SH-SY5Y (cell line): ENCODE data around the gene EXD3.

Experiments
- GATA2 ChIP-seq: IDR thresholded peaks from 2 replicates; pipeline ENCODE4 v1.6.1; 2011; ENCODE audit warnings: mild to moderate bottlenecking, low read depth, low read length
- GATA3 ChIP-seq: IDR thresholded peaks from 2 replicates; pipeline ENCODE4 v1.6.1; 2011; ENCODE audit warnings: low read depth, mild to moderate bottlenecking, low read length, moderate library complexity

Gene EXD3

DNA sequence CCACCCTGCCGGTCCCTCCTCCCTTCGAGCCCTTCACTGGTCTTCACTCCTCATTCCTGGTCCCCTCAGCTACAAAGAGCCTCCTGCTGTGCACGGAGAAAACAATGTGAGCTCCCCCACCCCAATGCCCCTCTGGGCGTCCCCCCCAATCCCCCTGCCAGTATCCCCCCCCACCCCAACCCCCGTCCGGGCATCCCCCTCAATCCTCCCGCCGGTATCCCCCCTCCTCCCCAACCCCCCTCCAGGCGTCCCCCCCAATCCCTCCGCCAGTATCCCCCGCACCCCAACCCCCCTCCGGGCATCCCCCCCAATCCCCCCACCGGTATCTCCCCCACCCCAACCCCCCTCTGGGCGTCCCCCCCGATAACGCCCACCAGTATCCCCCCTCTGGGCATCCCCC, 42.8 kb downstream of the EXD3 start:
- TF ChIP-seq GATA3 (no peak), GATA2 (no peak)

DNA sequence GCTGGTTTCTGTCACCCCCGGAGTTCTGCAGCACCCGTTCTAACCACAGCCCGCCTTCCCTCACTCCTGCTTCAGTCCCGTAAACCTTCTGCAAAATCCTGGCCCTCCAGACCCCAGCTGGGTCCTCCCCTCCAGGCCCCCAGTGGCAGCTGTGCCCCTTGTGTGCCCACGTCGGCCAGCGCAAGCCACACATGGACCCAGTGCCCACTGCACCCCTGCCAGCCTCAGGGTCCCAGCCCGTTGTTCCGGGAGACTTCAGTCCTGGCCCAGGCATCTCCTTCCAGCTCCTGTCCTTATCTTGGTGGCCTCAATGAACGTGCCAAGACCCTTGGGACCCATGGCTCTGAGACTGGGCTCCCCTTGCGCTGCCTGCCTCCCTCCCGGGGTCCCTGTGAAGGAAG, 43.2 kb downstream of the EXD3 start:
- TF ChIP-seq GATA2 = no peak
- no peak for TF ChIP-seq GATA3

- no peak for TF ChIP-seq GATA2
- TF ChIP-seq GATA3 = no peak
Measured at GRCh38 chr9:137376386-137376785, 46.6 kb downstream of the EXD3 start.

DNA sequence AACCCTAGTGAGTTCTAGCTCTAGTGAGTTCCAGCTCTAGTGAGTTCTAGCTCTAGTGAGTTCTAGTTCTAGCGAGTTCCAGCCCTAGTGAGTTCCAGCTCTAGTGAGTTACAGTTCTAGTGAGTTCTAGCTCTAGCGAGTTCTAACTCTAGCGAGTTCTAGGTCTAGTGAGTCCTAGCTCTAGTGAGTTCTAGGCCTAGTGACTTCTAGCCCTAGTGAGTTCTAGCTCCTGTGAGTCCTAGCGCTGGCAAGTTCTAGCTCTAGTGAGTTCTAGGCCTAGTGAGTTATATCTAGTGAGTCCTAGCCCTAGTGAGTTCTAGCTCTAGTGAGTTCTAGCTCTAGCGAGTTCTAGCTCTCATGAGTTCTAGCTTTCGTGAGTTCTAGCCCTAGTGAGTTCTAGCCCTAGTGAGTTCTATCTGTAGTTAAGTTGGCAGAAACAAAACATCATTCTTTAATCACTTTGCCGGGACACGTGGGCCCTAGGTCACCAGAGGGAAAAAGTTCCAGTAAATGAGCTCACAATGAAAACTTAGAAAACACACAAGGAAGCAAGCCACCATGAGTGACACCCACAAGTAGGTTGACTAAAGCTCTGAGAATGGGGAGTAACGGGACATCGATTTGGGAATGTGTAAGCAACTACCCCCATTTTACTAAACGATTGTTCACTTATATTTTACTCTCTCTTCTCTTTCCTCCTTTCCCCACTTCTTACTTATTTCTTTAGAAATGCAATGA, 47.5 kb downstream of the EXD3 start:
- TF ChIP-seq GATA3 = no peak
- no peak for TF ChIP-seq GATA2

- TF ChIP-seq GATA3 (no peak), GATA2 (no peak)
Measured at GRCh38 chr9:137374131-137374845, 48.7 kb downstream of the EXD3 start.

GRCh38 chr9:137373611-137373980, 49.4 kb downstream of the EXD3 start:
- TF ChIP-seq GATA2 (no peak), GATA3 (no peak)

DNA sequence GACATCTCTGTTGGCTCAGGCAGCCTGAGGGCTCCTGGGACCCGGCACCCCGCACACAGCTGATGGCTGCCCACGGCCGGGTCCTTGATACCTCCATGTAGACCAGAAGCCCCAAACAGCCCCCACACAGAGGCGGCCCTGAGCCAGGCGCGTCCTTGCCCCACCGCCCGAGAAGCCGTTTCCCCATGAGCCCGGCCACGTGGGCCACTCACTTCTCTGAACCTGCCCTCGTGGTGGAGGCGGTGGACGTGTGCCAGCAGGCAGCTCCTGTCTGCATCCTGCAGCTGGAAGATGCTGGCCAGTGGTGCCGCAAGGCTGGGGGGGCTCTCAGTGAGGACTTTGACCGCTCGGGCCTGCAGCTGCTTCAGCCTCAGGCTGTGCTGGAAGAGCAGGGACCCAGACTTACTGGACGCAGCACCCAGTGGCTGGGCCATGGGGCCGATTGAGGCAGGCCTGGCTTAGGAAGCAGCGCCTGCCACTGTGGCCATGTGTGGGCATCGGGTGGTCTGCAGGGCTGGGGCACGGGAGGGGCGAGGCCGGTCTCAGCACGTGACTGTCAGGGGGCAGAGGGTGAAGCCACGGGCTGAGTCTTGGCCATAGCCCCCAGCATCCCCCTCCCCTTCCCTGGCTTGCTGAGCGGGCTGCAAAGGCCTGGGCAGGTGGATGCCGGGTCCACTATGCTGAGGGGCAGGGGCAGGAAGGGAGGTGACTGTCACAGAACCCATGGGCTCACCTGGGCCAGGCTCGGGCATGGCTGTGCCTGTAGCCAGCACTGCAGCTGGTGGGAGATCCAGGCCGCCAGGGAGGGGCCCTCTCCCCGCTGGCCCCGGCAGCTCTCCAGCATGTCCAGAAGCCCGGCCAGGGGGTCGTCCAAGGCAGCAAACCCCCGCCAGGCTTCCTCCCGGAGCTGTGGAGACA, 50.0 kb downstream of the EXD3 start:
- TF ChIP-seq GATA2 (no peak), GATA3 (no peak)

- TF ChIP-seq GATA3 = no peak
- TF ChIP-seq GATA2 = no peak
Measured at GRCh38 chr9:137371946-137372651, 50.9 kb downstream of the EXD3 start.

DNA sequence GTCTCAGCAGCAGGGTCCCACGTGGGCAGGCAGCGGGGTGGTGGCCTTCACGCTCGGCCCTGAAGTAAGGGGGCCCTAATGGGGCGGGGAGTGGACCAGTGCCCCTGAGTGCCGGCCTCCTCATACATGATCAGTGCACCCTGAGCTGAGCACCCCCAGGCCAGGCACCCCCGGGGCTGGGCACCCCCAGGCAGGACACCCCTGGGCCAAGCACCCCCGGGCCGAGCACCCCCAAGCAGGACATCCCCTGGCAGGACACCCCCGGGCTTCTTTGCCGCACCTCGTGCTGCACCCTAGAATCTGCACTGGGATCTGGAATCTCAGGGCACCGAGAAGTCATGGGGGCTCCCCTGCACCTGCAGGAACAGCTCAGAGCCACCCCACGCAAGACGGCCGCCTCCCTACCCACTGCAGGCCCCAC, 51.4 kb downstream of the EXD3 start:
- TF ChIP-seq GATA3 (no peak), GATA2 (no peak)

- TF ChIP-seq GATA3 = no peak
- TF ChIP-seq GATA2 = no peak
Measured at GRCh38 chr9:137370865-137371520, 52.0 kb downstream of the EXD3 start.

DNA sequence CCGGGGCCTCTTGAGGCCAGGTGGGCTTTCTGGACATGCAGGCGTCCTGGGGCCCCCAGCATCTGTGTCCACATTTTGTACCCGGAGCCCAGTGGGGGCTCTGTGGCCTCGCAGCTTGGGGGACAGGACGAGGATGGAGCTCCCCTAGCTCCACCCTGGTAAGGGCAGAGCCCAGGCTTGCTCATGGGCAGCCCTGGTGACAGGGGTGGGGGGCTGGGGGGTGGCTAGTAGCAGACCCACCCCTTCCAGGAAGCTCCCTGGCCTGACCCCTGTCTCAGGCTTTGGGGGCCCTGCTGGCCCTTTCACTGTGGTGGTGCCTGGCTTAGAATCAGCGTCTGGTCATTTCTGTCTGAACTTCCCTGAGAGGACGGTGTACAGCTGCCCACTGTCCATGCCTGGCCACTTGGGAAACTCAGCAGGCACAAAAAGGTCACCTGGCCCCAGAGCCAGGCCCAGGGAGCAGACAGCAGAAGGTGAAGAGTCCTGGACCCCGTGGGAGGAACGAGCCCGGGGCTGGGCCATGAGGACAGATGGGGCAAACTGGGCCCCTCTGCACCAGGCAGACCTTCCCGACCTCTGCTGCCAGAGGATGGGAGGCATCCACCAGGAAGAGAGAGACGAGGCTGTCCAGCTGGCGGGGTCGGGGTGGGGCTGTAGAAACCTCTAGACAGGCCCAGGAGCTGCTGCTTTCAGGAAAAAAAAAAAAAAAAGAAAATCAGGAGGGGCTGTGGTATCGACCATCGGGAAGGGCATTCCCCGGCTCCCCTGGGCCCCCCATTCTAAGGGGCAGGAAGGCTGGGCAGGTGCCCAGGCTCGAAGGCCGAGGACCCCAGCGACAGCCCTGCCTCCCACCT, 52.8 kb downstream of the EXD3 start:
- TF ChIP-seq GATA3 = no peak
- no peak for TF ChIP-seq GATA2

GRCh38 chr9:137369061-137369787, 53.7 kb downstream of the EXD3 start:
- TF ChIP-seq GATA3 (no peak), GATA2 (no peak)
